IMR-90 (cell line): ENCODE data around the gene ITSN2.

Experiments
- CTCF ChIP-seq: conservative IDR thresholded peaks from 2 replicates; pipeline ENCODE4 v1.5.1; 2012; ENCODE audit warnings: mild to moderate bottlenecking, low read depth, low read length, improper control_type of control experiment
- MAZ ChIP-seq: IDR thresholded peaks from 2 replicates; pipeline ENCODE4 v1.6.1; 2012; ENCODE audit warnings: low read depth, mild to moderate bottlenecking, low read length, improper control_type of control experiment, moderate library complexity, borderline replicate concordance
- POLR2A ChIP-seq: IDR thresholded peaks from 2 replicates; pipeline ENCODE4 v1.6.1; 2012; ENCODE audit warnings: mild to moderate bottlenecking, low read depth, low read length

DNA sequence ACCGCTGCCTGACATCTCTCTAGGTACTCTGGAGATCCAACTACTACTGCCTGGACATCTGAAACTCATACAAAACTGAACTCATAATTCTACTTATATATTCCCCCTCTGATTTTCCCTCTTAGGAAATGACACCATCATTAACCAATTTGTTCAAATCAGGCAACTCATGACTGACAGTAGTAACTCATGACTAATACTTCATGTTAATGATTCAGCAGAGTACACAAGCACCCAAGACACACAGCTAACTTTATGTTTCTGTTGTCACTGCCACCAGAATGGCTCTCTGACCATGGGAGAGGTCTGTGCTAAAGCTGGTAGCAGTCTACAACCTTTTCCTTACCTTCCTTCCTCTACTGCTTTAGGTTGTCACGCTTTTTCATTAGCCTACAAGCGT is 91.1 kb downstream of the ITSN2 start:
- TF ChIP-seq MAZ (no peak), CTCF (no peak), POLR2A (no peak)
